Fibroblast of lung (primary cell): ENCODE results near the gene S100A3.

Experiments used
- CTCF ChIP-seq, 2 donors: IDR thresholded peaks in 1 of 2; conservative IDR thresholded peaks in 1 of 2; 1 replicate in 1 of 2; 2 replicates in 1 of 2; pipeline ENCODE4 v1.5.1; 2011 to 2012; ENCODE audit warnings: low read length in 2 of 2, control low read depth in 1 of 2, inconsistent platforms in 1 of 2, low read depth in 1 of 2, mild to moderate bottlenecking in 1 of 2
- EZH2 ChIP-seq: IDR thresholded peaks from 2 replicates; pipeline ENCODE4 v1.5.1; 2012; ENCODE audit warnings: low read length, control low read depth, mild to moderate bottlenecking; ENCODE audit errors: missing control alignments

DNA sequence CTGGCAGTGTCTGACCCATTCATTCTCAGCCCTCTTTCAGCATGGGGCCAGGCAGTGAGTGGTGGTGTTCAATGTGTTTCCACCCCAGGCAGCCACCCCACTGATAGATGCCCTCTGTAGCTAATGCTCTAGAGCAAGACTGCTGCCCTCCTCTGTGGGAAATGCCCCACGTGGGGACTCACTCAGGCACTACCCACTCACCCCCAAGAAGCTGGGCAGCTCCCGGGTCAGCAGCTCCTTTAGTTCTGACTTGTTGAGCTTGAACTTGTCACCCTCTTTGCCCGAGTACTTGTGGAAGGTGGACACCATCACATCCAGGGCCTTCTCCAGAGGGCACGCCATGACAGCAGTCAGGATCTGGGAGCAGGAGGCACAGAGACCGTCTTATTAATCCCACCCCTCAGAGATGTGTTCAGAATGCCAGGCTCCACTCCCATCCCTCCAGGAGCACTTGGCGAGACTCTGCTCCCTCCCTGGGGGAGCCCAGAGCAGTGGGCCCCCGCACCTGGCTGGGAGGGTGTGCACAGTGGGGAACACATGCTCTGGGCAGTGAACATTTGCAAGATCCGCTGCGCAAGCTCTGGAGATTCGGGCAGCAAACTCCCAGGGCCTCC lies 4.5 kb downstream of the S100A3 start:
- TF ChIP-seq CTCF (conservative IDR thresholded peaks at IDR 0.05 in 1 of 2, IDR thresholded peaks at IDR 0.05 in 1 of 2; ENCODE audit: low read depth in 1 of 2, low read length in 2 of 2) (no peak), EZH2 (no peak)
